HG03108 (cell line): ENCODE data around the gene SSR1.
"Not testable (repeated sequence)": the region's sequence is repeated elsewhere in the genome, so short reads cannot be mapped to it uniquely, and the experiment has no call there.

Experiments
- ATAC-seq: cut with Tn5 transposase; IDR thresholded peaks from one replicate; pipeline ENCODE4 v1.9.1; 2021; ENCODE audit warnings: moderate library complexity; ENCODE audit not compliant: unreplicated experiment

SSR1 gene

DNA sequence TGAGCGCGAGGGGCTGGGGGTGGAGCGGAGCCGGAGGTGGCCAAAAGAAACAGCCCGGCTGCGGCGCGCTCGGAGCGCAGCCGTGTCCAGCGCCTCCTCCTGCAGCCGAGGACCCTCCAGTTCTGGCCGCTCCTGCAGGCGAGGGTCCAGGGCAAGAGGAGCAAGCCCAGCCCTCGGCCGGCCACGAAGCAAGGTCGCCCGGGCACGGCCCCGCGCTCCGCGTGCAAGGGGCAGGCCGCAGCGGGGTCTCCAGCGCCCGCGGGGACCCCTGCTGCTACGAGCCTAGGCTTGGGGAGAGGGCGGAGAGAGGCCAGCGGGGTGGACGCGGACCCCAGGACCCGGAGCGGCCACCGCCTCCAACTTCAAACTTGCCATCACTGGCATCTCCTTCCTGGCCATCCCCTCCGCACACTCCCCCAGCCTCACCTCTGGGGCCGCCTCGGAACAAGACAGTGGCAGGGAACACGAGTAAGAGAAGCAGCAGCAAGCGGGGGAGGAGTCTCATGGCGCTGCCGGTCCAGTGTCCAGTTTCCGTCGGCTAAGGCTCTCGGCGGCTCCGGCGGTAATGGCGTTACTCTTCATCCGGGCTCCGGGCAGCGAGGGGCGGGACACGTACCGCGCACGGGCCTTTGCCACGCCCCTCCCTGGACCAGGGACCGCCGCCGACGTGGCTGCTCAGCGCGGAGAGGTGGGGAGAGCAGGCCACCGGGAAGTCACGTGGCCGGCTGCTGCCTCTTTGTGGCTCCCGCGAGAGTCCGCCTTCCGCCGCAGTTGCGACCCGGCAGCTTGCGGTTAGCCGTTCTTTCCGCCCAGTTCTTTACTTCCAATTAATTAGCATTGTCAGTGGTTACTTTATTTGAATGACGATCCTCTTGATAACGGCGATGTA, at the start of gene SSR1:
SSR1 (minus strand) TSS at position 584 of the 889 bp plus-strand sequence; CDS start at position 505, 79 bp downstream.
- ATAC-seq, result peak; percentile 97

DNA sequence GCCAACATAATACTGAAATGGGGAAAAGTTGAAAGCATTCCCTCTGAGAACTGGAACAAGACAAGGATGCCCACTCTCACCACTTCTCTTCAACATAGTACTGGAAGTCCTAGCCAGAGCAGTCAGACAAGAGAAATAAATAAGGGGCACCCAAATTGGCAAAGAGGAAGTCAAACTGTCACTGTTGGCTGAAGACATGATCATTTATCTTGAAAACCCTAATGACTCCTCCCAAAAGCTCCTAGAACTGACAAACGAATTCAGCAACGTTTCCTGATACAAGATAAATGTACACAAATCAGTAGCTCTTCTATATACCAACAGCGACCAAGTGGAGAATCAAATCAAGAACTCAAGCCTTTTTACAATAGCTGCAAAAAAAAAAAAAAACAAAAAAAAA, 38.9 kb upstream of the SSR1 start:
- ATAC-seq, result not testable (repeated sequence)

DNA sequence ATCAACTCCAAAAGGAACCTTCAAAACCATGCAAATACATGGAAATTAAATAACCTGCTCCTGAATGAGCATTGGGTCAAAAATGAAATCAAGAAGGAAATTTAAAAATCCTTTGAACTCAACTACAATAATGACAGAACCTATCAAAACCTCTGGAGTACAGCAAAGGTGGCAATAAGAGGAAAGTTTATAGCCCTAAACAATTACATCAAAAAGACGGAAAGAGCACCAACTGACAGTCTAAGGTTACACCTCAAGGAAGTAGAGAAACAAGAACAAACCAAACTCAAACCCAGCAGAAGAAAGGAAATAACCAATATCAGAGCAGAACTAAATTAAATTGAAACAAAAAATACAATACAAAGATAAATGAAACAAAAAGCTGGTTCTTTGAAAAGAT, 37.6 kb upstream of the SSR1 start:
- not testable (repeated sequence) for ATAC-seq

DNA sequence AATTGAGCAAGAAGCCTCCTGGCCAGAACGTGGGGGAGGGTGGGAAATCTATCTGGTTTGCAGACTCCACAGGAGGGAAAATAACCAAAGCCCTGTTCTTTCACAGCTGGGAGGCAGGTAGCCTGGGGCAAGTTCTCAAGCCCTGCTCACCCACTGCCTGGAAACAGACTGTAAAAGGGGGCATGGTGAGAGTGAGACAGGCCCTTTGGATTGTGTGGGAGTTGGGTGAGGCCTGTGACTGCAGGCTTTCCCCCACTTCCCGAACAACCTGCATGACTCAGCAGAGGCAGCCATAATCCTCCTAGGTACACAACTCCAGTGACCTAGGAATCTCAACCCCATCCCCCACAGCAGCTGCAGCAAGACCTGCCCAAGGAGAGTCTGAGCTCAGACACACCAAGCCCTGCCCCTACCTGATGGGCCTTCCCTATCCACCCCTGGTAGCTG, 34.6 kb upstream of the SSR1 start:
- ATAC-seq, result not testable (repeated sequence)

DNA sequence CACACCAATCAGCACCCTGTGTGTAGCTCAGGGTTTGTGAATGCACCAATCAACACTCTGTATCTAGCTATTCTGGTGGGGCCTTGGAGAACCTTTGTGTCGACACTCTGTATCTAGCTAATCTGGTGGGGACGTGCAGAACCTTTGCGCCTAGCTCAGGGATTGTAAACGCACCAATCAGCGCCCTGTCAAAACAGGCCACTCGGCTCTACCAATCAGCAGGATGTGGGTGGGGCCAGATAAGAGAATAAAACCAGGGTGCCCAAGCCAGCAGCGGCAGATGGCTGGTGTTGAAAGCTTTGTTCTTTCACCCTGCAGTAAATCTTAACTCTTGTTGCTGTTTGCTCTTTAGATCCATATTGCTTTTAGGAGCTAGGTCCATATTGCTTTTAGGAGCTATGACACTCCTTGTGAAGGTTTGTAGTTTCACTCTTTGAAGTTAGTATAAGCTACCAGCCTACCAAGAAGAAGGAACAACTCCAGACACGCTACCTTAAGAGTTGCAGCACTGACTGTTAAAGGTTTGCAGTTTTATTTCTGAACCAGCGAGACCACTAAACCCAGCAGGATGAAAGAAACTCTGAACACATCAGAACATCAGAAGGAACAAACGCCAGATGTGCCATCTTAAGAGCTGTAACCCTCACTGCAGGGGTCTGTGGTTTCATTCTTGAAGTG, 31.9 kb upstream of the SSR1 start:
- ATAC-seq, result not testable (repeated sequence)

DNA sequence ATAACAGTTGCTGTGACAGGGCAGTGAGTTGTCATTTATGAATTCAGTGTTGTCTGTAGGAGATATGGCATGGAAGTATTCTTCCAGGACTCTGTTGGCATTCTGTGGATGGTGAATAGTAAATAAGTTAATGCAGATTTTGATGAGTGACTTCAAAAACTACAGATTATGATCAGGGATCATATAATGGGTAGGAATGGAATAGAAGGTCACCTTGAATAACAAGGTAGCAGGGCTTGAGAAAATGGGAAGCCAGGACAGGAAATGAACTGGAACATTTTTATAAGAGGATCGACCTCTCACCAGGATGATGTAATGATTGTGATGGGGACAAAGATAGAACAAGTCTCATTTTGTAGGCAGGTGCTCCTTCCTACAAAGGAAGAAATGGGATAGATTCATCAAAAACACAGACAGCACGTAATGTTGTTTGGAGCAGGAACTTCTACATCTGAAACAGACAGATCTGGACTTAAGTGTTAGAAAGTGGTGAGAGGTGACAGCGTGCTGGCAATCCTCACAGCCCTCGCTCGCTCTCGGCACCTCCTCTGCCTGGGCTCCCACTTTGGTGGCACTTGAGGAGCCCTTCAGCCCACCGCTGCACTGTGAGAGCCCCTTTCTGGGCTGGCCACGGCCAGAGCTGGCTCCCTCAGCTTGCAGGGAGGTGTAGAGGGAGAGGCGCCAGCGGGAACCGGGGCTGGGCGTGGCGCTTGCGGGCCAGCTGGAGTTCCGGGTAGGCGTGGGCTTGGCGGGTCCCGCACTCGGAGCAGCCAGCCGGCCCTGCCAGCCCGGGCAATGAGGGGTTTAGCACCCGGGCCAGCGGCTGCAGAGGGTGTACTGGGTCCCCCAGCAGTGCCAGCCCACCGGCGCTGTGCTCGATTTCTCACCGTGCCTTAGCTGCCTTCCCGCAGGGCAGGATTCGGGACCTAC, 30.8 kb upstream of the SSR1 start:
- ATAC-seq, result no peak

DNA sequence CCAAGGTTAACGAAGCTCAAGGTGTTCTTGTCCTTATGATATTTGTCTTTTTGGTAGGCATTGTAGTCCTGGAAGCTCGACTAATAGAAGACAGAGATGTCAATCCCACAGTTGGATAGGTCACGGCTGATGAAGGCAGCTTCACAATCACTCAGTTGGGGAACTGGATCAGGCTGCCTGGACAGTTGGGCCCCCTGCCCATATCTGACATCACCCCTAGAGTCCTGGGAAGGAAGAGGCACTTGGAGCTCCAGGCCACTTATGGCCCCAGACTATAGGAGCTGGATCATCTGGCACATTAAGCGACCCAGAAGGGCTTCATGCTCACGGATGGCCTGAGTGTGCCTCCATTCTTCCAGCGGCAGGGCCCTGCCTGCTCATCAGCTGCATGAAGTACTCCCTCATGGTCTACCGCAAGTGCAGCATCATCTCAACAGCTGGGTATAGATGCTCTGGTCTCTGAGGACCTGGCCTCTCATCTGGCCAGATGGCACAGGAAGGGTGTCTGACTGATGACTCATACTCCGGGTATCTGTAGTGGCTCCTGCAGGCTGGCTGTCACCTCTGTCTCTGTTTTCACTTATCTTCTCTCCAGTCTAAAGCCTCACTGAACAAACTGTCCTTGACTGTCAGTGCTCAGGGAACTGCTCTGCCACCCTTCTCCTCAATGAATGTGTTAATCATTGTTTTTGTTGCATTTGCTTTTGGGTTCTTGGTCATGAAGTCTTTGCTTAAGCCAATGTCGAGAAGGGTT, 29.2 kb upstream of the SSR1 start:
- no peak for ATAC-seq

DNA sequence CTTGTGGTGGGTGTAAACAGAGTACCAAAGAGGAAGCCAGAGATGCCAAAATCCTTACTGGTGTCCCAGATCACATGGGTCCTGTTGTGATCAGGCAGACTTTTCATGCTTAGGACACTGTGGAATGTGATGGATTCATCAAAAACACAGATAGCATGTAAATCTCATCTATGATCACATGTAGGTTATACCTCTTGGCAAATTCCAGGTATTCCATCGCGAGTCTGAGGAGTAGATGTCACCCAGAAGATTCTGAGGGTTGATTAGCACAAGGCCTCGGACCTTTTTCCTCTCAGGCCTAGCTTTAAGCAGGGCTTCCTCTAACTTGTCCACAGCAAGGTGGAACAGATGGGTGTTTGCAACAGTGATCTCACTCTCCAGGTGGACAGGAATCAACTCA, 28.3 kb upstream of the SSR1 start:
- no peak for ATAC-seq

DNA sequence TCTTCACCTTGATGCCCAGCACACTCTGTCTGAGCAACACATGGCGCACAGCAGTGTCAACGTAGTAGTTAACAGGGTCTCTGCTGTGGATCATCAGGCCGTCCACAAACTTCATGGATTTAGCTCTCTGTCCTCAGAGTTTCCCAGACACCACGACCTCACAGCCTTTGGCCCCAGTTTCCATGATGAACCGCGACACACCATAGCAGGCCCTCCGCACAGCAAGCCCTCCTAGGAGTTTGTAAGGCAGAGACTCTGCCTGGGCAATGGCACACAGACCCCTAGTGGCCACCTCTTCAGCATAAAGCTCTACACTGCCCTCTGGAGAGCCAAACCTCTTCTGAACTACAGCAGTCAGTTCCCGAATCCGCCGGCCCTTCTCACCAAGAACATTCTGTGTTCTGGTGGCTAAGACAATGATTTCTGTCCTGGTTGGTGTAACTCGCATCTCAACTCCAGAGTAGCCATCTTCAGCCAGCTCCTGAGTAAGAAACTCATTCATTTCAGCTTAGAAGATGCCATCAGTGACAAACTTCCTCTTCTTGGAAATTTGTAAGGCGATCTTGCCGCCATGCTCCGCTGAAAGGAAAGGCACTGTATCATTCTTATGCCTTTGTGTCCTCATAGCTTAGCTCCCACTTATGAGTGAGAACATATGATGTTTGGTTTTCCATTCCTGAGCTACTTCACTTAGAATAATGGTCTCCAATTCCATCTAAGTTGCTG, 26.2 kb upstream of the SSR1 start:
- ATAC-seq, result not testable (repeated sequence)

DNA sequence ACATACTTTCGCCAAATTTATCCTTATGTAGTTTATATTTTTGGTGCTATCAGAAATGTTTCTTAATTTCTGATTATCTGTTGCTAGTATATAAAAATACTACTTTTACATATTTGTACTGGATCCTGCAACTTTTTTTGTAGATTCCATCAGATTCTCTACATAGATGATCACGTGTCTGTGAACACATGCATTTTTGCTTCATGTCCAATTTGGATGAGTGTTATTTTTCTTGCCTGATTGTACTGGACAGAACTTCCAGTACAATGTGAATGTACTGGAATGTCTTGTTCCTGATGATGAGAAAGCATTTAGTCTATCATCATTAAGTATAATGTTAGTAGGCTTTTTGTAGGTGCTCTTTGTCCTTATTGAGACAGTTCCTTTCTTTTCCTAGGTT, 25.0 kb upstream of the SSR1 start:
- no peak for ATAC-seq

DNA sequence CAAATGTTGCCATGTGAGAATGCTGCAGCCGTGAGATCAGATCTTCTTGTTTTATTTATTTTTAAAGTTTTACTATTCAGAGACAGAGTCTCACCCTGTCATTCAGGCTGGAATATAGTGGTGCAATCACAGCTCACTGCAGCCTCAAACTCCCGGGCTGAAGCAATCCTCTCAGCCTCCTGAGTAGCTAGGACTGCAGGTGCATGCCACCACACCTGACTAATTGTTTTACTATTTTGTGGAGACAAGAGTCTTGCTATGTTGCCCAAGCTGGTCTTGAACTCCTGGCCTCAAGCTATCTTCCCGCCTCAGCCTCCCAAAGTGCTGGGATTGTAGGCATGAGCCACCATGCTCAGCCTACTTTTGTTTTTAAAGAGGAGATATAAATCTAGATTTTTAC, 22.5 kb upstream of the SSR1 start:
- no peak for ATAC-seq

DNA sequence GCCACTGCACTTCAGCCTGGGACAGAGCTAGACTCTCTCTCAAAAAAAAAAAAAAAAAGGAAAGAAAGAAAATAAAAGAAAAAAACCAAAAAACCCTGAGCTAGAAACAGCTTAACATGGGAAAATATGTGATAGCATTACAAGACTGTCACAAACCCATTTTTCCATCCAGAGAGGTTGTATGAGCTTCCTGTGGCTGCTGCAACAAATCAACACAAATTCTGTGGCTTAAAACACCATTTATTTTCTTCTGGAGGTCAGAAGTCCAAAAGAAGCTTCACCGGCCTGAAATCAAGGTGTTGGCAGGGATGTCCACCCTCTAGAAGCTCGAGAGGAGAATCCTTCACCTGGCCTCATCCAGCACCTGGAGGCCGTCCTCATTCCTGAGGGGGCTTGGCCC, 21.7 kb upstream of the SSR1 start:
- no peak for ATAC-seq

DNA sequence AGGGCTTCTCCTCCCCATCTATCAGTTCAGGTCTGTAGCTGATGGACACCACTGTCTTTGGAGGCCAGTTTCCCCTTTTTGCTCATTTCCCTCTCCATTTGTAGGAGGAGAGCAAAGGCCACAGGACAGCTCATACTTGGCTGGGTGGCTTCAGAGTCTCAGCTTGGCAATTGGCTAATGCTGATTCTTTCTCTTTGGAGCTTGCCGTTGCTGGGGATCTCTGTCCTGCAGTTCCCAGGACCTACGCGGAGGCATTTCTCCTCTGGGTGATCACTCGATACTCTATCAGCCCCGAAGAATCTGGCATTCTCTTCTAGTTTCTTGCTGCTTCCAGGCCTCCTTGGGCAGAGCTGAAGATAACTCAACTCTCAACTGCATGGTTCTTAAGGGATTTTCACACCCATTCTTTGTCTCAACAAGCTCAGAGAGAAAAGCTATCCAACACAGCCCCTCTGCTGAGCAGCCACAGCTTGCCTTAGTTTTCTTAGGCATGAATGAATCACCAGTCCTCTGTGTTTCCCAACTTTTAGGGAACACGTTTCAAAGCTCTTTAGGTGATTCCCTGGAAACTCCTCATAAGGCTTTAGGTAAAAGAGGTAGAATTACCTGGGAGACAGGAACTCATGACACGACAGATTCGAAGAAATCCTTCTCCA, 19.2 kb upstream of the SSR1 start:
- ATAC-seq, result no peak

DNA sequence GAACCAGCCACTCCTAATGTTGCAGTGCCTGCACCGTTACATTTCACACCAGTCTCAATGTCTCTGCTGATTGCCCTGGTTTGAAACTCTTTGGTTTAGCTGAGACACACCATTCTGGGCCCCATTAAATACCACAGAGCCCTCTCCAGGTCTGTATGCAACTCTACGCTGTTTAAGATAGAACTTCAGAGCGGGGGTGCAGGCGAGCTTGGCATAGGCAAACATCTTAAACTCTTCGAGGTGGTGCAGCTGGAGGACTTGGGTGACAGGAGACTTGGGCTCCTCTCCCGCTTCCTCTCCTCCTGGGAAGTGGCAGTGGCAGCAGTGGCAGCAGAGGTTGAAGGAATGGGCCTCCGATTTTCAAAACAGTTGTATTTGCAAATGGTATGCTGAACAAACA, 18.5 kb upstream of the SSR1 start:
- no peak for ATAC-seq

DNA sequence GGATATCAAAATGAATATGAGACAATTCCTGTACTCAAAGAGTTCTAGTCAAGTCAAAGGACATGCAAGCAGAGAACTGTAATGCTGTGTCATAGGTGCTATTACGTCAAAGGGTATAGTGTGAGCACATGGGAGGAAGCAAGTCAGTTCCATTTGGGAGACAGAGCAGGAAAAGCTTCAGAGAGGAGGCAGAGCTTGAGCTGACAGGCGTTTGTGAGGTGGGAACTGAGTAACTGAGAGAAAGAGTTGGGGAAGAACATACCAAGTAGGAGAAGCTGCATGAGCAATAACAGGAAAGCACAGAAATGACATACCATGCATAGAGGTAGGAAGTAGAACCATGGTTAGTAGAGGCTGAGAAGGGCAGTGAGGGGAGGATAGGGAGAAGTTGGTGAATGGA, 15.2 kb upstream of the SSR1 start:
- no peak for ATAC-seq

DNA sequence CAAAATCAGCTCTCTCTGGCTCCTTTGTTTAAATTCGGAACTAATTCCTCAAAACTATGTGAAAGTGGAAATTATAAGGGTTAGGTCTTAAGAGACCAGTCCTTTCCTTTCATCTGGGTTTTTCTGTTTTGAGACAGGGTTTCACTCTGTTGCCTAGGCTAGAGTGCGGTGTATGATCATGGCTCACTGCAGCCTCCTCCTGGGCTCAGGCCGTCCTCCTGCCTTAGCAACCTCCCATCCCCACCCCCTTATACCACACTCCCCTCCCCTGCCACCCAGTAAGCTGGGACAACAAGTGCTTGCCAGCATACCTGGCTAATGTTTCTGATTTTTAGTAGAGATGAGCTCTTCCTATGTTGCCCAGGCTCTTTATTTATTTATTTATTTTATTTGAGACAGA, 12.8 kb upstream of the SSR1 start:
- no peak for ATAC-seq

DNA sequence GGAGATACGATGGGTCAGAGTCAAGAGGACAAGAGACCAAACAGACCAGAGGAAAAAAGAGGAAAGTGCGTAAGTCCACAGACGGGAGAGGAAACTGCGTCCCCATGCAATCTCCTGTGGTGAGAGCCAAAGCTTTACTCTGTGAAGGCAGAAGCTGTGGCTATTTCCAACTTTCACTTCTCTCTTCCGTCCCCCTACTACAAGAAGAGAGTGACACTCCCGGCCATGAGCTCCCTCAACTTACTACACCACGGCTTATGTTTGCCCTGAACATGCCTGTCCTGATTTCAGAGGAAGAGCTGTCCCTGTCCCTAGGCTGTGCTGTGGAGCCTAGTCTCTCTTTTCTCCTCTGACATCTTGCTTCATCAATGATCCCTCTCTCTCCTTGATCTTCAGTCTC, 11.5 kb upstream of the SSR1 start:
- no peak for ATAC-seq

DNA sequence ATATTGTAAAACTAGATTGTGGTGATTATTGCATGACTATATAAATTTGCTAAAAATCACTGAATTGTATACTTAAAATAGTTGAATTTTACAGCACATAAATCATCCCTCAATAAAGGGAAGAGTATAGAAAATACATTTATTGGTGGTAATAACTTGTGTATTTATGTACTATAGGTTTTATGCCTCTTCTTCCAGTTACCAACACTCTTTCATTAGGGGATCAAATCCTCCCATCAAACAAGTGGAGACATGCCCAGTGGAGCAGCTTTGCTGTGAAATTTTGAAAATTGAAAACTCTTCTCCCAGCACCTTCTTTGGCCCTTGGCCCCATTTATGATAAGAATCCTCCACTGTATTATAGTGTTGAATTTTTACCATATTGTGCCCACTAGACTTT, 10.1 kb upstream of the SSR1 start:
- no peak for ATAC-seq

DNA sequence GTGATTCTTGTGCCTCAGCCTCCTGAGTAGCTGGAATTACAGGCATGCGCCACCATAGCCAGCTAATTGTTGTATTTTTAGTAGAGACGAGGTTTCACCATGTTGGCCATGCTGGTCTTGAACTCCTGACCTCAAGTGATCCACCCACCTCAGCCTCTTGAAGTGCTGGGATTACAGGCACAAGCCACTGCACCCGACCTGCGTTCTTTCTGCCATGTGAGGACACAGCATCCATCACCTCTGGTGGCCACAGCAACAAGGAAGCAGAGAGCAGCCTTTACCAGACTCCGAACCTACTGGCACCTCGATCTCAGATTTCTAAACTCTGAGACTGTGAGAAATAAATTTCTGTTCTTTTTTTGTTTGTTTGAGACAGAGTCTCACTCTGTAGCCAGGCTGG, 8.9 kb upstream of the SSR1 start:
- ATAC-seq, result not testable (repeated sequence)
